Measurements from ENCODE around the gene EPHA2. TPM values are rescaled to one million over a fixed set of nuclear protein-coding genes. Genes with fewer than 3 reads are reported as not detected.

Gene EPHA2
- total and polyA plus RNA-seq, 5 experiments from 2014 or later = not detected

DNA sequence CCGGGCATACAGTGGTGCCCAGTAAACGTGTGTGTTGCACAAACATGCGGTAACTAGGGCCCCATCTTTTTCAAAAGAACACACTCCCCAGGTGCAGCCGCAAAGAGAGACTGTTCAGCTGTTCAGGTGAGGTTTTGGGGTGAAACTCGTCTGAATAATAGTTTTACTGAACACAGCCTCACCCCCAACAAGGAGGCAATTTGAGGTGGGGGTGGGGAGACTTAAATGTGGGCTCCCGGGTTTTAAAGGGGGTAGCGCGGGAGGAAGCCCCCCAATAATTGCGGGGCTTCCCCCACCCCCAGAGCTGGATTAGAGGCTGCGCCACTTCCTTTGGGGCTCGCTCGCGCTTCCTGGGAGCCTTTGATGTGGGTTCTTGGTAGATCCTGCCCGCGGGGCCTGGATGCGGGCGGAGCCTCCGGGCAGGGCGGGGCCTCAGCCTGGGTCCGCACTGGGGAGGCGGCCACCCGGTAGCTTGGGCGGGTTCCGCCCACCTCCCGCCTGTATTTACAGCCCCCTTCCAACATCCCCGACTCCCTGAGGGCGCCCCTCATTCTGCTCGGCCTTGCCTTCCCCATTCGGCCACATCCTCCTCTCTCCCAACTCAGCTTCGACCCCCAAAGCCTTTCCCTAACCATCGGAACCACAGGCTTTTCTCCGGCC is 6.4 kb upstream of the EPHA2 start:
- POLR2A ChIA-PET = interaction anchor here (1.0 to 1.6 kb wide), 3 partner anchors 9 to 55 kb away, joined by 3 to 4 read pairs (median 3); no protein-coding TSS in a partner anchor
- H3K27ac Mint-ChIP-seq = peak overlapping the region; percentile 6 to 94 (median 88)

DNA sequence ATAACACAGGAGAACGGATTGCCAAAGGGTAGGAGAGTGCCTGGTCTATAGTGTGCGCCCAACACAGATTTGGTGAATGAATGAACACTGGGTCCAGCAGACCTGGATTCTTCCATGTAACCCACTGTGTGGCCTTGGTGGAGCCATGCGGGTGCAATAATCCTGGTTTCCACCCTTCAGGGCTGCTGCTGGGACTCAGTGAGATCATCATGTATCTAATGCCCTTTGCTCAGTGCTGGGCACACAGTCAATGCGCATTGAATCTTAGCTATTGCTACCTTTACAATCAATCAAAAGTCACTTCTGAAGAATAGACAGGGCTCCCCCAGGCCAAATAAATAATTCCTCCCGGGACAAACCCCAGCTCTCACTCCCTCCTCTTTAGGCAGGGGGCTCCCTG is 5.8 kb upstream of the EPHA2 start:
- Mint-ChIP-seq H3K9me3 (no peaks in the 10 kb centered on the region), H3K36me3 (no peaks in the 10 kb centered on the region), H3K27me3 (peaks cover 0 to 2% (median 0%) of the 10 kb centered on the region in 5 donors), H3K4me1 (peaks cover 52 to 84% (median 73%) of the 10 kb centered on the region in 4 donors), H3K27ac (peak overlapping the region; percentile 6 to 94 (median 88)), H3K4me3 (peak overlapping the region; percentile 16 to 91 (median 78))
- DNase-seq = no peak
- peak in 1 of 2 donors; percentile 5 for ATAC-seq
- POLR2A ChIA-PET = interaction anchor here (1.0 to 1.6 kb wide), 3 partner anchors 8 to 56 kb away, joined by 3 to 4 read pairs (median 3); no protein-coding TSS in a partner anchor

More for the DNA sequence above, 6.4 kb upstream of the EPHA2 start:
- DNase-seq (peak; percentile 35 to 78 (median 67)), ATAC-seq (peak; percentile 66 to 70)
- peaks cover 0 to 2% (median 0%) of the 10 kb centered on the region in 5 donors for H3K27me3 Mint-ChIP-seq
- peak overlapping the region; percentile 73 to 91 (median 78) for H3K4me3 Mint-ChIP-seq
- no peaks in the 10 kb centered on the region for H3K36me3 Mint-ChIP-seq
- H3K4me1 Mint-ChIP-seq = peaks cover 48 to 81% (median 68%) of the 10 kb centered on the region in 4 donors
- H3K9me3 Mint-ChIP-seq = no peaks in the 10 kb centered on the region

DNA sequence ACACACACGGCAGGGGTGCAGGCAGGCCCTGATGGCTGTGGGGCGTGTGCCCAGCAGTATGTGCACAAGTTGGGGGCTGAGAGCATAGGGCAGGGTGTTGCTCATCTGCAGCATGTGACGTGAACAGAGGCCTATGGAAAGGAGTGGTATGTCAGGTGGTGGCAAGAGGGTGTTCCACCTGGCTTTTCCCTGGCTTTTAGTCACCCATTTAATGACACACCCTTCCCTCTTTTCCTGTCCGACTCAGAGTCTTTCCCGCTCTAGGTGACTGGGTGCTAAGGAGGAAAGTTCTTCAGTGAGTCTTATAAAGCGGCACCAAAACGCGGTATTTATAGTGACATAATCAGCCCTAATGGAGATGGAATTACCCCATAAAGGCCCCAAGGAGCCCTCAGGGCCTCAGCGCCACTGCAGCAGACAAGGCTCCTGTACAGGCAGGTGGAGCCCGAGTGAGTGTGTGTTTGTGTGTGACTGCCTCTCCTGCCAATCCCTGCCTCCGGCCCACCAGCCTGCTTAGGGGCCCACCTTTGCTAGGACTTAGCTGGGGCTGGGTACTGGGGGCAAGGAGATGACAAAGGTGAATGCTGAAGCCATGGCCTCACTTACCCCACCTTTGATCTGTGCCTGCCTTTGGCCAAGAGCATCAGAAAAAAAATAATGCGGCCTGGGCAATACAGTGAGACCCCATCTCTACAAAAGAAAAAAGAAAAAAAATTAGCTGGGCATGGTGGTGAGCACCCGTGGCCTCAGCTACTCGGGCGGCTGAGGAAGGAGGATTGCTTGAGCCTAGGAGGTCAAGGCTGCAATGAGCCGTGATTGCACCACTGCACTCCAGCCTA is 3.3 kb upstream of the EPHA2 start:
- POLR2A ChIA-PET = no interaction called here

DNA sequence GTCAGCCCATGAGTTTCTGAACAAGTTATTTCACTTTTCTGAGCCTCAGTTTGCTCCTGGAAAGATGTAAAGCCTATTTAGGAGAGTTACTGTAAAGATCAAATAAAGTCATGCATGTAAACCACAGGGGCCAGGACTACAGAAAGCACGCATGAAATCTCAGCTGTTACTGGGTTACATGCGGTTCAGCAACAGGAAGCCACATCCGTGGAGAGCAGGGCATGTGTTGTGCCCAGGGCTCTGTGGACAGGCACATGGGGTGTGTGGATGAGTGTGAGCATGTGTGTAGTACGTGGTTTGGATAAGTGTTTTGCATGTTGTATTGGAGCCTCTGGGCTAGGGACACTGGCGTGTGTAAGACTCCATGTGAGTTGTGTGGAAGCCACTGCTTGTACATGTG is 2.2 kb upstream of the EPHA2 start:
- Mint-ChIP-seq H3K4me1 (peaks cover 32 to 78% (median 69%) of the 10 kb centered on the region in 4 donors), H3K36me3 (no peaks in the 10 kb centered on the region), H3K27ac (peak overlapping the region in 8 of 10 donors; percentile 49 to 89 (median 58)), H3K4me3 (peak overlapping the region in 8 of 10 donors; percentile 7 to 74 (median 31)), H3K9me3 (no peaks in the 10 kb centered on the region), H3K27me3 (peaks cover 0 to 14% (median 2%) of the 10 kb centered on the region in 5 donors)
- peak; percentile 41 to 79 for ATAC-seq
- peak in 8 of 10 donors; percentile 29 to 77 (median 60) for DNase-seq
- POLR2A ChIA-PET = no interaction called here

More for the DNA sequence above, 3.3 kb upstream of the EPHA2 start:
- Mint-ChIP-seq H3K4me3 (peak overlapping the region in 2 of 10 donors; percentile 29 to 34), H3K36me3 (no peaks in the 10 kb centered on the region), H3K4me1 (peaks cover 36 to 81% (median 72%) of the 10 kb centered on the region in 4 donors), H3K27me3 (peaks cover 0 to 4% (median 0%) of the 10 kb centered on the region in 5 donors), H3K9me3 (no peaks in the 10 kb centered on the region), H3K27ac (peak overlapping the region in 6 of 10 donors; percentile 9 to 89 (median 42))
- DNase-seq (no peak), ATAC-seq (no peak)

- peaks cover 0 to 18% (median 5%) of the 10 kb centered on the region in 5 donors for H3K27me3 Mint-ChIP-seq
- H3K4me3 Mint-ChIP-seq = peak overlapping the region; percentile 11 to 81 (median 32)
- no peaks in the 10 kb centered on the region for H3K36me3 Mint-ChIP-seq
- peak overlapping the region in 5 of 10 donors; percentile 7 to 89 (median 50) for H3K27ac Mint-ChIP-seq
- POLR2A ChIA-PET = interaction anchor here (0.6 to 1.8 kb wide), 5 partner anchors 8 to 285 kb away, joined by 3 to 4 read pairs (median 3); no protein-coding TSS in a partner anchor
- DNase-seq = no peak
- no peak for ATAC-seq
- peaks cover 26 to 69% (median 63%) of the 10 kb centered on the region in 4 donors for H3K4me1 Mint-ChIP-seq
- no peaks in the 10 kb centered on the region for H3K9me3 Mint-ChIP-seq
These were observed 1.1 kb upstream of the EPHA2 start for GRCh38 chr1:16156848-16157495.

DNA sequence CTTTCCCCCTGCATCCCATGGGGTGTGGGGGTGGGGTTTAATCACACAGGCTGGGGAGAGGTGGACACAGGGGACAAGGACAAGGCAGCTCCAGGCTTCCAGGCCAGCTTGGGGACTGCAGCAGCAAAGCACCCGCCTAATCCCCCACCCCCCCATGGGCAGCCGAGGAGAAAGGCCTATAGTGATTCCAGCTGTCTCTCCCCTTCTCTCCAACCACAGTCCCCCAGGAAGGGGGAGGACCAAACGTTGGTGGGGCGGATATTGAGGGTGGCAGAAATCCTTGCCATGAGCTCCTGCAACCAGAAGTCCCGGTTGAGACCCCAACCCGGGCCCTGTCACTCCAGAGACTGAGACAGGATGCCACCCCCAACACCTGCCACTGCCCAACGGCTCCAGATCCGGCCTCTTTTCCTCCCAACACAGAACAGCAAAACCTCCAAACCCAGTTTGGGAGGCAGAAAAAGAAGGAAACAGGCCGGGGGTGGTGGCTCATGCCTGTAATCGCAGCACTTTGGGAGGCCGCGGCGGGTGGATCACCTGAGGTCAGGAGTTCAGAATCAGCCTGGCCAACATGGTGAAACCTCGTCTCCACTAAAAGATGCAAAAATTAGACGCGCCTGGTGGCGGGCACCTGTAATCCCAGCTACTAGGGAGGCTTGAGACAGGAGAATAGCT is 1.7 kb downstream of the EPHA2 start:
- POLR2A ChIA-PET = interaction anchor here (0.7 to 0.9 kb wide), 2 partner anchors 15 to 146 kb away, joined by 6 read pairs; no protein-coding TSS in a partner anchor
- no peak overlapping the region for H3K27ac Mint-ChIP-seq
- no peaks in the 10 kb centered on the region for H3K36me3 Mint-ChIP-seq
- ATAC-seq (no peak), DNase-seq (no peak)
- peaks cover 0 to 24% (median 8%) of the 10 kb centered on the region in 5 donors for H3K27me3 Mint-ChIP-seq
- H3K9me3 Mint-ChIP-seq = no peaks in the 10 kb centered on the region
- peak overlapping the region in 9 of 10 donors; percentile 52 to 83 (median 66) for H3K4me3 Mint-ChIP-seq
- H3K4me1 Mint-ChIP-seq = peaks cover 20 to 69% (median 59%) of the 10 kb centered on the region in 4 donors

- Mint-ChIP-seq H3K36me3 (no peaks in the 10 kb centered on the region), H3K27me3 (peaks cover 0 to 24% (median 8%) of the 10 kb centered on the region in 5 donors), H3K9me3 (no peaks in the 10 kb centered on the region), H3K4me1 (peaks cover 18 to 61% (median 51%) of the 10 kb centered on the region in 4 donors), H3K4me3 (peak overlapping the region in 1 of 10 donors; percentile 66), H3K27ac (no peak overlapping the region)
- POLR2A ChIA-PET = interaction anchor here (0.5 to 0.9 kb wide), 2 partner anchors 9 to 67 kb away, joined by 3 read pairs; no protein-coding TSS in a partner anchor
- no peak for ATAC-seq
- no peak for DNase-seq
These were observed 2.5 kb downstream of the EPHA2 start for GRCh38 chr1:16153096-16153998.

GRCh38 chr1:16152481-16153087 is 3.3 kb downstream of the EPHA2 start:
- no peak overlapping the region for H3K4me3 Mint-ChIP-seq
- DNase-seq = no peak
- POLR2A ChIA-PET = interaction anchor here (0.9 kb wide), 1 partner anchor 10 kb away, joined by 3 read pairs; no protein-coding TSS in a partner anchor

GRCh38 chr1:16151995-16152384 is 3.9 kb downstream of the EPHA2 start:
- Mint-ChIP-seq H3K27me3 (peaks cover under 1 to 24% (median 8%) of the 10 kb centered on the region in 5 donors), H3K4me3 (no peak overlapping the region), H3K4me1 (peaks cover 5 to 48% (median 37%) of the 10 kb centered on the region in 4 donors), H3K9me3 (no peaks in the 10 kb centered on the region), H3K27ac (peak overlapping the region in 1 of 10 donors; percentile 51), H3K36me3 (no peaks in the 10 kb centered on the region)
- no peak for ATAC-seq
- POLR2A ChIA-PET = no interaction called here
- DNase-seq = no peak

More at GRCh38 chr1:16152481-16153087, 3.3 kb downstream of the EPHA2 start:
- H3K36me3 Mint-ChIP-seq = no peaks in the 10 kb centered on the region
- peaks cover 0 to 24% (median 8%) of the 10 kb centered on the region in 5 donors for H3K27me3 Mint-ChIP-seq
- no peak overlapping the region for H3K27ac Mint-ChIP-seq
- H3K9me3 Mint-ChIP-seq = no peaks in the 10 kb centered on the region
- peaks cover 10 to 54% (median 43%) of the 10 kb centered on the region in 4 donors for H3K4me1 Mint-ChIP-seq
- ATAC-seq = no peak

GRCh38 chr1:16151196-16151994 is 4.5 kb downstream of the EPHA2 start:
- POLR2A ChIA-PET = interaction anchor here (0.6 to 1.2 kb wide), 2 partner anchors 11 to 107 kb away, joined by 3 read pairs; no protein-coding TSS in a partner anchor
- Mint-ChIP-seq H3K4me1 (peaks cover 4 to 42% (median 32%) of the 10 kb centered on the region in 4 donors), H3K9me3 (no peaks in the 10 kb centered on the region), H3K4me3 (no peak overlapping the region), H3K27ac (peak overlapping the region in 3 of 10 donors; percentile 25 to 77 (median 51)), H3K27me3 (peaks cover 1 to 24% (median 8%) of the 10 kb centered on the region in 5 donors), H3K36me3 (no peaks in the 10 kb centered on the region)
- no peak for DNase-seq
- ATAC-seq = no peak

Measured in naive thymus-derived CD8-positive, alpha-beta T cell (primary cell).